K562 (cell line): ENCODE data around the gene KIZ. TPM values are rescaled to one million over a fixed set of nuclear protein-coding genes. Genes with fewer than 3 reads are reported as not detected.

ENCODE experiments used
- ADNP ChIP-seq: fragments of 200-800 bp; sonication (Bioruptor generic); IDR thresholded peaks from 2 replicates; pipeline ENCODE4 v1.6.1; 2016; ENCODE audit warnings: missing genetic modification characterization, missing compliant biosample characterization
- MCM5 ChIP-seq: fragments of 450-650 bp; IDR thresholded peaks from 2 replicates; pipeline ENCODE4 v1.6.1; 2016; ENCODE audit warnings: low read depth
- NCOR1 ChIP-seq: fragments of 450-650 bp; IDR thresholded peaks from 2 replicates; pipeline ENCODE4 v1.6.1; 2016; ENCODE audit warnings: mild to moderate bottlenecking, moderate library complexity
- NFIC ChIP-seq: fragments of 450-650 bp; IDR thresholded peaks from 2 replicates; pipeline ENCODE4 v1.6.1; 2017; ENCODE audit warnings: mild to moderate bottlenecking, inconsistent platforms
- NR3C1 ChIP-seq: sonication (generic); formaldehyde crosslinking; IDR thresholded peaks from 2 replicates; pipeline ENCODE4 v1.8.1; 2022; ENCODE audit warnings: missing genetic modification reagents
- RB1 ChIP-seq: fragments of 450-650 bp; IDR thresholded peaks from 2 replicates; pipeline ENCODE4 v1.6.1; 2017; ENCODE audit warnings: low read depth, mild to moderate bottlenecking
- RCOR1 ChIP-seq, 2 experiments: IDR thresholded peaks; 2 replicates each; pipeline ENCODE4 v1.6.1; 2012; ENCODE audit warnings: low read depth in 2 of 2, low read length in 2 of 2, borderline replicate concordance in 1 of 2, improper control_type of control experiment in 1 of 2
- SOX6 ChIP-seq: fragments of 450-650 bp; IDR thresholded peaks from 2 replicates; pipeline ENCODE4 v1.6.1; 2014; ENCODE audit warnings: mild to moderate bottlenecking
- TCF3 ChIP-seq: sonication (generic); formaldehyde crosslinking; IDR thresholded peaks from 2 replicates; pipeline ENCODE4 v1.4.0; 2020; ENCODE audit warnings: mild to moderate bottlenecking, missing genetic modification reagents
- ZNF79 ChIP-seq: fragments of 250-450 bp; sonication (Bioruptor Pico); IDR thresholded peaks from 2 replicates; pipeline ENCODE4 v1.4.0; 2020; ENCODE audit warnings: low read depth, mild to moderate bottlenecking, moderate library complexity
- polyA plus RNA-seq, 8 experiments: library from polyadenylated mRNA; depleted of rRNA in 4 of 8; stranded (reverse) in 5 of 8; unstranded in 3 of 8; fragments of >200 nt; fragmentation: Nextera tagmentation in 2 of 8; fragmentation: Illumina TruSeq in 1 of 8; extraction: Ambion mirVana in 2 of 8; extraction: Trizol in 1 of 8; gene quantifications; 2 replicates each; pipeline versions ENCODE4 v1.2.1 to v1.2.3, GENCODE V29; 2011 to 2014; ENCODE audit warnings: inconsistent platforms in 1 of 8, missing spikeins in 1 of 8
- total RNA-seq, 7 experiments: library from RNA; depleted of rRNA in 6 of 7; stranded (reverse); fragments of >200 nt in 6 of 7; fragmentation: Illumina TruSeq in 2 of 7; extraction: Trizol in 2 of 7; gene quantifications; 2 replicates each; pipeline versions ENCODE4 v1.2.1 to v1.2.3, GENCODE V29; 2011 to 2021; ENCODE audit warnings: low replicate concordance in 1 of 7
- TF ChIP-seq, protein P1 (sequence below): sonication (generic); formaldehyde crosslinking; IDR thresholded peaks from 2 replicates; pipeline ENCODE4 v1.8.0; 2022; ENCODE audit warnings: mild to moderate bottlenecking, missing genetic modification reagents
- TF ChIP-seq, protein P2 (sequence below), 3 experiments: fragments of 200-800 bp in 1 of 3; sonication (Bioruptor generic) in 1 of 3; sonication (generic) in 1 of 3; formaldehyde crosslinking in 1 of 3; IDR thresholded peaks; 2 replicates each; pipeline versions ENCODE4 v1.6.1 to v1.8.0; 2016 to 2022; ENCODE audit warnings: mild to moderate bottlenecking in 2 of 3, missing compliant biosample characterization in 2 of 3, missing genetic modification characterization in 2 of 3, missing genetic modification reagents in 1 of 3
- TF ChIP-seq, protein P3 (sequence below), 2 experiments: fragments of 450-650 bp; IDR thresholded peaks; 2 replicates each; pipeline ENCODE4 v1.6.1; 2016
- TF ChIP-seq, protein P4 (sequence below): fragments of 250-450 bp; sonication (Bioruptor Pico); IDR thresholded peaks from 2 replicates; pipeline ENCODE4 v1.8.0; 2022; ENCODE audit warnings: inconsistent platforms, mild to moderate bottlenecking, moderate library complexity, borderline replicate concordance
- TF ChIP-seq, protein P5 (sequence below): sonication (generic); formaldehyde crosslinking; IDR thresholded peaks from 2 replicates; pipeline ENCODE4 v1.8.1; 2023; ENCODE audit warnings: mild to moderate bottlenecking, missing genetic modification reagents
- TF ChIP-seq, protein P6 (sequence below): fragments of 450-650 bp; formaldehyde crosslinking; IDR thresholded peaks from 2 replicates; pipeline ENCODE4 v1.4.0; 2022; ENCODE audit warnings: missing genetic modification characterization
- TF ChIP-seq, protein P7 (sequence below): fragments of 450-650 bp; IDR thresholded peaks from 2 replicates; pipeline ENCODE4 v1.7.1; 2018; ENCODE audit warnings: mild to moderate bottlenecking, low read depth; ENCODE audit not compliant: partially characterized antibody

Gene KIZ
- total and polyA plus RNA-seq, 9 of the 15 experiments (the other 6 are each of a cell fraction or from before 2014, with no cell fraction given): 4.9 to 21.1 (median 13.5) TPM

DNA sequence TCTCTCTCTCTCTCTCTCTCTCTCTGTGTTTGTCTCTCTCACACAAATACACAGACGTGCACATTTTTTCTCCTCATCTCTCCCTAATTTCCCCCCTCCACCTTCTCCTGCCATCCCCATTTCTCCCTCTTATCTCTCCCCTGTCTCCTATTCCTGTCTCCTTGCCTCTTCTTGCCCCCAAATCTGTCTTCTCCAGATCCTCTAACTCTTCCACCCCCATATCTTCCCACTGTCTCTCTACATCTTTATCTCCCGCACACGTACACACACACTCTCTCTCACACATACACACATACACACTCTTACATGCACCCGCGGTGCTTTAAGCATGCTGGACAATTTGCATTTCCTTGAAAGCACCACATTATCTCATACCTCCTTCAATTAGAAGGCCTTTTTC is 15.9 kb downstream of the KIZ start (continued):
- TF ChIP-seq, protein P1, sequence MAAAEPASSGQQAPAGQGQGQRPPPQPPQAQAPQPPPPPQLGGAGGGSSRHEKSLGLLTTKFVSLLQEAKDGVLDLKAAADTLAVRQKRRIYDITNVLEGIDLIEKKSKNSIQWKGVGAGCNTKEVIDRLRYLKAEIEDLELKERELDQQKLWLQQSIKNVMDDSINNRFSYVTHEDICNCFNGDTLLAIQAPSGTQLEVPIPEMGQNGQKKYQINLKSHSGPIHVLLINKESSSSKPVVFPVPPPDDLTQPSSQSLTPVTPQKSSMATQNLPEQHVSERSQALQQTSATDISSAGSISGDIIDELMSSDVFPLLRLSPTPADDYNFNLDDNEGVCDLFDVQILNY: no peak
- TF ChIP-seq NFIC: peak; percentile 48
- TF ChIP-seq, protein P2, sequence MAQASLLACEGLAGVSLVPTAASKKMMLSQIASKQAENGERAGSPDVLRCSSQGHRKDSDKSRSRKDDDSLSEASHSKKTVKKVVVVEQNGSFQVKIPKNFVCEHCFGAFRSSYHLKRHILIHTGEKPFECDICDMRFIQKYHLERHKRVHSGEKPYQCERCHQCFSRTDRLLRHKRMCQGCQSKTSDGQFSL (CRISPR knock-in tag; IDR thresholded peaks at IDR 0.05): no peak
- TF ChIP-seq, protein P2 (tag; IDR thresholded peaks at IDR 0.05): no peak
- TF ChIP-seq, protein P3, sequence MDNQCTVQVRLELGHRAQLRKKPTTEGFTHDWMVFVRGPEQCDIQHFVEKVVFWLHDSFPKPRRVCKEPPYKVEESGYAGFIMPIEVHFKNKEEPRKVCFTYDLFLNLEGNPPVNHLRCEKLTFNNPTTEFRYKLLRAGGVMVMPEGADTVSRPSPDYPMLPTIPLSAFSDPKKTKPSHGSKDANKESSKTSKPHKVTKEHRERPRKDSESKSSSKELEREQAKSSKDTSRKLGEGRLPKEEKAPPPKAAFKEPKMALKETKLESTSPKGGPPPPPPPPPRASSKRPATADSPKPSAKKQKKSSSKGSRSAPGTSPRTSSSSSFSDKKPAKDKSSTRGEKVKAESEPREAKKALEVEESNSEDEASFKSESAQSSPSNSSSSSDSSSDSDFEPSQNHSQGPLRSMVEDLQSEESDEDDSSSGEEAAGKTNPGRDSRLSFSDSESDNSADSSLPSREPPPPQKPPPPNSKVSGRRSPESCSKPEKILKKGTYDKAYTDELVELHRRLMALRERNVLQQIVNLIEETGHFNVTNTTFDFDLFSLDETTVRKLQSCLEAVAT (IDR thresholded peaks at IDR 0.05): 0 out of 4 replicates have a peak, but pooled peaks have one; percentile 29 to 40
- TF ChIP-seq, protein P4, sequence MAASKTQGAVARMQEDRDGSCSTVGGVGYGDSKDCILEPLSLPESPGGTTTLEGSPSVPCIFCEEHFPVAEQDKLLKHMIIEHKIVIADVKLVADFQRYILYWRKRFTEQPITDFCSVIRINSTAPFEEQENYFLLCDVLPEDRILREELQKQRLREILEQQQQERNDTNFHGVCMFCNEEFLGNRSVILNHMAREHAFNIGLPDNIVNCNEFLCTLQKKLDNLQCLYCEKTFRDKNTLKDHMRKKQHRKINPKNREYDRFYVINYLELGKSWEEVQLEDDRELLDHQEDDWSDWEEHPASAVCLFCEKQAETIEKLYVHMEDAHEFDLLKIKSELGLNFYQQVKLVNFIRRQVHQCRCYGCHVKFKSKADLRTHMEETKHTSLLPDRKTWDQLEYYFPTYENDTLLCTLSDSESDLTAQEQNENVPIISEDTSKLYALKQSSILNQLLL (CRISPR knock-in tag): no peak
- TF ChIP-seq, protein P5, sequence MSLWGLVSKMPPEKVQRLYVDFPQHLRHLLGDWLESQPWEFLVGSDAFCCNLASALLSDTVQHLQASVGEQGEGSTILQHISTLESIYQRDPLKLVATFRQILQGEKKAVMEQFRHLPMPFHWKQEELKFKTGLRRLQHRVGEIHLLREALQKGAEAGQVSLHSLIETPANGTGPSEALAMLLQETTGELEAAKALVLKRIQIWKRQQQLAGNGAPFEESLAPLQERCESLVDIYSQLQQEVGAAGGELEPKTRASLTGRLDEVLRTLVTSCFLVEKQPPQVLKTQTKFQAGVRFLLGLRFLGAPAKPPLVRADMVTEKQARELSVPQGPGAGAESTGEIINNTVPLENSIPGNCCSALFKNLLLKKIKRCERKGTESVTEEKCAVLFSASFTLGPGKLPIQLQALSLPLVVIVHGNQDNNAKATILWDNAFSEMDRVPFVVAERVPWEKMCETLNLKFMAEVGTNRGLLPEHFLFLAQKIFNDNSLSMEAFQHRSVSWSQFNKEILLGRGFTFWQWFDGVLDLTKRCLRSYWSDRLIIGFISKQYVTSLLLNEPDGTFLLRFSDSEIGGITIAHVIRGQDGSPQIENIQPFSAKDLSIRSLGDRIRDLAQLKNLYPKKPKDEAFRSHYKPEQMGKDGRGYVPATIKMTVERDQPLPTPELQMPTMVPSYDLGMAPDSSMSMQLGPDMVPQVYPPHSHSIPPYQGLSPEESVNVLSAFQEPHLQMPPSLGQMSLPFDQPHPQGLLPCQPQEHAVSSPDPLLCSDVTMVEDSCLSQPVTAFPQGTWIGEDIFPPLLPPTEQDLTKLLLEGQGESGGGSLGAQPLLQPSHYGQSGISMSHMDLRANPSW: no peak
- TF ChIP-seq TCF3: peak; percentile 42; the same call in 1 of the 2 replicates
- no peak for TF ChIP-seq NR3C1 (CRISPR knock-in tag)
- TF ChIP-seq RCOR1 (IDR thresholded peaks at IDR 0.05; ENCODE audit: borderline replicate concordance in 1 of 2, low read depth in 2 of 2, low read length in 2 of 2): no peak
- no peak for TF ChIP-seq SOX6
- TF ChIP-seq MCM5: no peak
- TF ChIP-seq, protein P6, sequence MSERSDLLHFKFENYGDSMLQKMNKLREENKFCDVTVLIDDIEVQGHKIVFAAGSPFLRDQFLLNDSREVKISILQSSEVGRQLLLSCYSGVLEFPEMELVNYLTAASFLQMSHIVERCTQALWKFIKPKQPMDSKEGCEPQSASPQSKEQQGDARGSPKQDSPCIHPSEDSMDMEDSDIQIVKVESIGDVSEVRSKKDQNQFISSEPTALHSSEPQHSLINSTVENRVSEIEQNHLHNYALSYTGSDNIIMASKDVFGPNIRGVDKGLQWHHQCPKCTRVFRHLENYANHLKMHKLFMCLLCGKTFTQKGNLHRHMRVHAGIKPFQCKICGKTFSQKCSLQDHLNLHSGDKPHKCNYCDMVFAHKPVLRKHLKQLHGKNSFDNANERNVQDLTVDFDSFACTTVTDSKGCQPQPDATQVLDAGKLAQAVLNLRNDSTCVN (CRISPR knock-in tag): no peak
- TF ChIP-seq ADNP (tag): no peak
- no peak for TF ChIP-seq ZNF79
- TF ChIP-seq RB1: no peak
- peak; percentile 62 for TF ChIP-seq NCOR1
- TF ChIP-seq, protein P7, sequence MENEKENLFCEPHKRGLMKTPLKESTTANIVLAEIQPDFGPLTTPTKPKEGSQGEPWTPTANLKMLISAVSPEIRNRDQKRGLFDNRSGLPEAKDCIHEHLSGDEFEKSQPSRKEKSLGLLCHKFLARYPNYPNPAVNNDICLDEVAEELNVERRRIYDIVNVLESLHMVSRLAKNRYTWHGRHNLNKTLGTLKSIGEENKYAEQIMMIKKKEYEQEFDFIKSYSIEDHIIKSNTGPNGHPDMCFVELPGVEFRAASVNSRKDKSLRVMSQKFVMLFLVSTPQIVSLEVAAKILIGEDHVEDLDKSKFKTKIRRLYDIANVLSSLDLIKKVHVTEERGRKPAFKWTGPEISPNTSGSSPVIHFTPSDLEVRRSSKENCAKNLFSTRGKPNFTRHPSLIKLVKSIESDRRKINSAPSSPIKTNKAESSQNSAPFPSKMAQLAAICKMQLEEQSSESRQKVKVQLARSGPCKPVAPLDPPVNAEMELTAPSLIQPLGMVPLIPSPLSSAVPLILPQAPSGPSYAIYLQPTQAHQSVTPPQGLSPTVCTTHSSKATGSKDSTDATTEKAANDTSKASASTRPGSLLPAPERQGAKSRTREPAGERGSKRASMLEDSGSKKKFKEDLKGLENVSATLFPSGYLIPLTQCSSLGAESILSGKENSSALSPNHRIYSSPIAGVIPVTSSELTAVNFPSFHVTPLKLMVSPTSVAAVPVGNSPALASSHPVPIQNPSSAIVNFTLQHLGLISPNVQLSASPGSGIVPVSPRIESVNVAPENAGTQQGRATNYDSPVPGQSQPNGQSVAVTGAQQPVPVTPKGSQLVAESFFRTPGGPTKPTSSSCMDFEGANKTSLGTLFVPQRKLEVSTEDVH: peak; percentile 30
